GM18519 (cell line): Measurements from ENCODE around the gene DHRS3.

Experiments used
- ATAC-seq: cut with Tn5 transposase; IDR thresholded peaks from one replicate; pipeline ENCODE4 v1.9.1; 2021; ENCODE audit warnings: mild to moderate bottlenecking, moderate library complexity; ENCODE audit not compliant: unreplicated experiment, low FRiP score

The DHRS3 gene

DNA sequence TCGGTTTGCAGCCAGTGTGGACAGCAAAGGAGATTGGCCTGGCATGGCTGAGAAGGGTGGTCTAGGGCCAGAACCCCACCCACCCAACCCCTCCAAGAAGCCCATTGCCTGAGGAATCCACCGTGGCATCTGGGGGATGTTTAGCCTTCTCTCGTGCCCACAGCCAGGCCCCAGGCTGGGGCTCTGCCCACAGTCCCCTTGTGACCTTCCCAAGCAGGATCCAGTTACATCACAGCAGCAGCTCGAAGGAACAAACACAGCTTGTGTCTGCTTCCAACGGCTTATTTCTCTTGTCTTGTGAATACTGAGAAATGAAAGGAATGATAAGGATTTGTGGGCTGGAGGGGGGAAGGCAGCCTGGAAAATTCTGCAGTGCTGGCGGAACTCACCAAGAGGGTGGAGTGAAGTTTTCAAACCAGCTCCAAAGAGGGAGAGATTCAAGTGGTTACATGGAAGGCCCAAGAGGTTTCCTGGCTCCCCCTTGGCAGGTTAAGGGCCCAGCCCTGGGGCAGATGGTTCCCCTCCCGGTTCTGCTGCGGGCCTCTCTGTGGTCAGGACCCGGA lies 61.6 kb downstream of the DHRS3 start:
- ATAC-seq = no peak

DNA sequence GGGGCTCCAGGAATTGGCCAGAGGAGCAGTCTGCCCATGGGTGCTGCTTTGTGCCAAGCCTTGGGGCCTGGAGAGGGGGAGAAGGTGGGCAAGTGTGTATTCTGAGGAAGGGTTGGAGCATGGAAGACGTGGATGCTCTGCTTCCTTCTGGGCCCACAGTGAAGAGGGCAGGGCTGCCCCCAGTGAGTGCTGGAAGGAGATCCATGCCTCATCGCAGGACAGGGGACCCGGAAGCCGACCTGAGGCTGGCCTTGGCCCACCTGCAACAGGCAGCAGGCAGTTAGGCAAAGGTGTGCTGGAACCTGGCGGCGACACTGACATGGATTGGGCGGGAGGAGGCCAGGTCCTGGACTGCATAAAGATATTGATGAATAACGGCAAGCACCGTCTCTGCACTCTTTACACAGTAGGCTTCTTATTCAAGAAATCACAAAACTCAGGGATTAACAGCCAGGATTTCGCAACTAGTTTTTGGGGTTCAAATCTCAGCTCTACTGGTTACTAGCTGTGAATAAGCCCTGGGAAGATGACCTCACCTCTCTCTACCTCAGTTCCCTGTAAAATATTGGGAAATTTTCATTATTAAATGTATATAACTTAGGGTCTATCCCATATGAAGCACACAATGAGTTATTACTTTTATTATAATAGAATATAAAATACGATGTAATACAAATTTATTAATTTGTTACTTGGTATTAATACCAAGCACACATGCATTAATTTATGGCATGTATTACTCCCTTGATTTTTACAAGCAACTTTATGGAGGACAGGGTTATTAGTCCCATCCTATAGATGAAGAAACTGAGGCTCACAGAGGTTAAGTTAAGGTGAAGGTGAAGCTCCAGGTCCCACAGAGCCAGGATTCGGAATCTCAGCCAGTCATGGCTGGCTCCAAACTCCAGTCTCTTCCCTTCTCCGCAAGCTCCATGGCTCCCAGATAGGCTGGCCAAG lies 62.3 kb downstream of the DHRS3 start:
- ATAC-seq = no peak

DNA sequence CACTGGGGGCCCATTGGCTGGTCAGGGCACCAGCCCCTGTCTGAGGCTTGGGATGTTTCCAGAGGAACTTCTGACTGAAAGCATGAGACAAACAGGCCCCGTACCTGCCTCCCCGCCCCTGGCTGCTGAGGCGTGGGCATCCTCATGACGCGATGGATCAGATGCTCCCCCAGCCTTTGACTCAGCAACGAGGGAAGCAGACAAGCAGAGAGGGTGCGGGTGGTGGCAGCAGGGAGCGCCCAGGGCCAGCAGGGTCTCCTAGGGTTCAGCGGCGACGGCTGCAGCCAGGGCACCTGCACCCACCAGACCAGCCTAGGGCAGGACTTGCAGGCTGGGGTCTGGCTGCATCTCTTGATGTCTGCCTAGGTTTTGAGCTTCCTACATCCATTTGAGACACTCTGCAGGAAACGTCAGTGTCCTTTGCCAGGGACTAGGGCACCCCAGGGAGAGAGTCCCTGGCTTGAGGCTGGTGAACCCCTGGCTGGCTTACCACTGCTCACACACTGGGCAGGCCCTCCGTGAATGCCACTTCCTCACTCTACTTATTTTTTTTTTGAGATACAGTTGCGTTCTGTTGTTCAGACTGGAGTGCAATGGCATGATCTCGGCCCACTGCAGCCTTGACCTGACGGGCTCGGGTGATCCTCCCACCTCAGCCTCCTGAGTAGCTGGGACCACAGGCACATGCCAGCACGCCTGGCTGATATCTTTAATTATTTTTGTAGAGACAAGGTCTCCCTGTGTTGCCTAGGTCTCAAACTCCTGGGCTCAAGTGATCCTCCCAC lies 63.3 kb downstream of the DHRS3 start:
- no peak for ATAC-seq

DNA sequence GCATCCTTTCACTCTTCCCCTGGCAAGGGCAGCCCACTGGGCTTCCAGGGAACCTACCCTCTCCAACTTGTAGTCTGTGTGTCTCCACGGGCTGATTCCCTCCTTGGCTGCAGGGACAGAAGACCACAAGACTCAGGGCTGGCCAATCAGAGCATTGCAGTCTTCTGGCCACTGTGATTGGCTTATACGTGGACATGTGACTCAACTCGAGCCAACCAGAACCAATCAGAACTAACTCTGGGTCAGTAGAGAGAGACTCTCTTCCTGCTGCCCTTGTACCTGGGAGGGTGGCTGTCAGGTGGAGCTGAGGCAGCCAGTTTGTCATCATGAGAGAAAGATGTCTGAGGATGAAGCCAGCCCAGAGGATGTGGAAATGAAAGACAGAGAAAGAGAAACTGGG lies 64.0 kb downstream of the DHRS3 start:
- ATAC-seq = no peak

DNA sequence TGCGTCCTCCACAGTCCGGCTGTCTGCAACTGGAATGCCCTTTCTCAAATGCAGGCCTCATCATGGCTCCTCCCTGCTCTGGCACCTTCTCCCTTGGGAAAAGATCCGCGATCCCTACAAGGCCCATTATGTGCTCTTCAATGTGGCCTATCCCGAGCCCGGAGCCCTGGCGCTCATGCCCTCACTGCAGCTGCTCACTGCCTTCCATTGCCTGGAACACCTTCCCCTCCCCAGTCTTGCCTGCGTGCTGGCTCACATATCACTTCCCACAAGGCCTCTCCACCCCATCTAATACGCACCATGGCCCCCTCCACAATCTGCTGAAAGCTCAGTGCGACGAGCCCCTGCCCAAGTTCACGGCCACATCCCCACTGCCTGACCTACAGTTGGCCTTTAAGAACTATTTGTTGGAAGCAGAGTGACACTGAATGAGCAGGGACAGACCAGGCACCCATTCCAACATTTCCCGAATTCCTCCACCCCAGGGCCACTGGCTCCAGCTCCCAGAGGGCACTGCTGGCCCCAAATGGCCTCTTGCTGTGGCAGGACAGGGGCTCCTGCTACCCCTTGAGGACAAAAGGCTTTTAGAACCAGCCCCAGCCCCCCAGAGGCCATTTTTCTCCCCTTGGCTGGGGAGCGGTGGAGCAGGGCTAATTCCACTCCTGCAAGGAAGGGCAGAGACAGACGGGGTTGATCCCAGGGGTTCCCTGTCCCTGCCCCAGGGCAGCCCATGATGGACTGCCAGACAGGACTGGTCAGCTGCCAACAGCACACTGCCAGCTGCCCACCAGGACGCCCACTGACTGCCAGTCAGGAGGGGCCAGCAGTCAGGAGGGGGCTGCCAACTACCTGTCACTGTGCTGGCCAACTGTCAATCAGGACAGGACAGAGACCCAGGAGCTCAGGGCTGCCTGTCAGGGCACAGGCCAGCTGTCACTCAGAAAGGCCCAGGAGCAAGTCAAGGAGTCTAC lies 64.8 kb downstream of the DHRS3 start:
- ATAC-seq = no peak

DNA sequence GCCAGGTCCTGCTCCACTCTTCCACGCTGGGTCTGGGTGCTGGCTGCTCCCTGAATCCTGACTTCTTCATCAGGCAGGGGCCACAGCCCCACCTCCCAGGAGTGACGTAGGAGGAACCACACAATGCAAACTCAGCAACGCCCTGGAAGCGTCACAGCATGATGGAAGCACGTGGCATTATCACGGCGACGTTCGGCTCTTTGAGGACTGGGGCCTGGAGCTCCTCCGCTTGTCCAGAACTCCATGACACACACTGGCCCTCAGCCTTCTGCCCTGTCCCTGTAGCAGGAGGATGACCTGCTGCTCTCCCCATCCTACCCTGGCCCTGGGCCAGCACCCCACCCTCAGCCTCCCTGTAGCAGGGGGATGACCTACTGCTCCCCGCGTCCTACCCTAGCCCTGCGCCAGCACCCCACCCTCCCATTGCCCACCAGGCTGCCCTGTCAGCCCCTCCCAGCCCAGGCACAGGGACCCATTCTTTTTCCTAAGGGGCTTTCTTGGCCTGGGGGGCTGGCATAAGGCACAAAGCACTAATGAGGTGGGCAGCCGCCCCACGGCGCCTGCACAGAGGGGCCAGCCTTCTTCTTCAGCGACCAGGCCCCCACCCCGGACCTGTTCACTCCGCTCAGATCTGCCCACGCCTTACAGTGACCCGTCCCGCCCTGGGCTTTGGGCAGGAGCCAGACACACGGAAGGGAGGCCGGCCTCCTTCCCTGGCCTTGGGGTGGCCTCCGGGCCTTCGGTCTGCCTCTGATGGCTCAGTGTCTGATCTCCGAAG lies 65.7 kb downstream of the DHRS3 start:
- ATAC-seq = no peak

DNA sequence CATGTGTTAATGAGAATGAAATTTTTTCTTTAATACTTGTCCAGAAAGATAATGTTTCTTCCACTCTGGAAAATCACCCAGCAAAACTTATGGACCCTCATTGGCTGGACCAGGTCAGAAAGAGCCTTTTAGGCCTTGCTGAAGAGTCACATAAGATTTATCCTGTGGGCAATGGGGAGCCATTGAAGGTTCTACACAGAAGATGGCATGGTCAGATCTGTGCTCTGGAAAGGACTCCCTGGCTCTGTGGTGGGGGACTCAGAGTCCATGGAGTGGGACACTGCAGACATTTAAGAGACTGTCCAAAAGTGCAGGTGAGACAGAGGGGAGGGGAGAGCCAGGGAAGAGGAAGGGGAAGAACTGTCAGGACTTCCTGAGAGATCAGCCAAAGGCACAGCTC lies 66.4 kb downstream of the DHRS3 start:
- no peak for ATAC-seq

DNA sequence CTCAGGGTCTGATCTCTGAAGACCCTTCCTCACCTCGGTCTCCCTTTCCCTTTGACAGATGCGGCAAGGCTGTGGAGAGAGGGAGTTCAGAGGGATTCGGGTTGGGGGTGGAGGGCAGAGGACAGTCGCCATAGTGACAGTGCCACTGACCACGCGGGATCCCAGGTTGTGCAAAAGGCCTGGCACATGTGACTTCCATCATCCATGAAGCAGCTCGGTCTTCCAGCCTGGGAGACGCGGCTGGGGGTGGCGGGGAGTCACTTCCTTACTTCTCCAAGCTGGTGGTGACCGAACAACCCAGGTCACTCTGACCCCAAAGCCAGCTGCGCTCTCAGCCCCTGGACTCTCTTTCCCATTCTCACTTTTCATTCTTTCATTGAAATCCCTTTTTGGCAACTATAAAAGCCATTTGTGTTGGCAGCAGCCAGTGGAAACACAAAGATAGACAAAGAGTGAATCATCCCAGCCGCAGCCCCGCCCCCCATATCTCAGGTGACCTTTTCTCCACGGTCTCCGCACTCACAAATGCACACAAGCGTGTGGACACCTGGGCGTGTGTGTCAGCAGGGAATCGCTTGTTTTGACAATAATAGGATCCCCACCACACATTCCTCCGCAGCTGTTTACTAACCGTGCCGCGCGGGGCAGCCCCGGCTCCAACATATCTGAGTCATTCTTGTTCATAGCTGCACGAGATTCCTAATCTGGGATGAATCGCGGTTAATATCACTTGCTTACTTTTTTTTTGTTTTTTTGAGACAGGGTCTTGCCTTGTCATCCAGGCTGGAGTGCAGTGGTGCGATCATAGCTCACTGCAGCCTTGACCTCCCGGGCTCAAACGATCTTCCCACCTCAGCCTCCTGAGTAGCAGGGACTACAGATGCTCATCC lies 68.3 kb downstream of the DHRS3 start:
- ATAC-seq = no peak

DNA sequence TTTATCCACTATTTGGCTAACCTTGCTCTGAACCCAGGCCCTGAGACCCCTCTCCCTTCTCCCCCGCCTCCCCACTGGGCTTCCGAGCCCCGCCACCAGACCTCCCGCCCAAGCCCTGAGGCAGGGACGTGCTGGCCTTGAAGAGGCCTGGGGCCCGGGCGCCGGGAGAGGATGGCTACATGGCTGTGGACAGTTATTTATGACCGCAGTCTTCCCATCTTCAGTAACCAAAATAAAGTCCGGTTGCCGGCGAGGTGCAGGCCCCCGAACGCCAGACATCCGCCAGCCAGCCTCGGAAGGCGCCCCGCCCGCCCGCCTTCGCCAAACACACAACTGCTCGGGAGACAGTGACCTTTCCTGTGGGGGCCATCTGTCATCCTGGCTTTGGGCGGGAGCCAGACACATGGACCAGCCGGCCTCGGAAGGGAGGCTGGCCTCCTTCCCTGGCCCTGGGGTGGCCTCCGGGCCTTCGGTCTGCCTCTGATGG lies 69.0 kb downstream of the DHRS3 start:
- no peak for ATAC-seq

DNA sequence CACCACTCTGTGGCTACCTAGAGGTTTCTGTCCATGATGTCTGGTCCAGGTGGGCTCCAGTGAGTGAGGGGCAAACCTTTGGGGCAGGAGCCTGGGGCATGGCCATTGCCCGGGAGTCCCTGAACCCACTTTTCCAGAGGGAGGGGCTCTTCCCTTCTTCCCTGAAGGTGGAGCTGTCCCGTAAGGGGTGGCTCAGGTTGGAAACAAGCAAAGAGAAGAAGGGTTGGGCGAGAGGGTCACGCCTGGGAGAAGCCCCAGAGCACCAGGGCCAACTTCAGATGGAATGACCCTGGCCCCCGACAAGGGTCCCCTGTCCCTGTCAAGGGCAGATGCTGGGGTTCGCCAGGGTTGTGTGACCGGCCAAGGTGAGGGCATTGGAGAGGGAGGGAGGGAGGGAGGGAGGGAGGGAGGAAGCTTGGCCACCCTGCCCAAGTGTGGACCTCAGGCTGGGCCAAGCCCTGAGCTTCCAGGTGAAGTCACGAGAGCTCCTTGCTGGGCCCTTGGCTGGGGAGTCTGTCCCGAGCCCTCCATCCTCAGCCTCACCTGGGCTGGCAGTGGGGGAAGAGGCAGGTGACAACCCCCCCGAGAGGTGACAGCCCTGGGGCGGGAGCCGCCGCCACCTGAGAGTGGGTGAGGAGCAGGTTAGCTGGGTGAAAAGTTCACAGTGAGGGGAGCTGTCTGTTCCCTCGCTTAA lies 69.6 kb downstream of the DHRS3 start:
- no peak for ATAC-seq

DNA sequence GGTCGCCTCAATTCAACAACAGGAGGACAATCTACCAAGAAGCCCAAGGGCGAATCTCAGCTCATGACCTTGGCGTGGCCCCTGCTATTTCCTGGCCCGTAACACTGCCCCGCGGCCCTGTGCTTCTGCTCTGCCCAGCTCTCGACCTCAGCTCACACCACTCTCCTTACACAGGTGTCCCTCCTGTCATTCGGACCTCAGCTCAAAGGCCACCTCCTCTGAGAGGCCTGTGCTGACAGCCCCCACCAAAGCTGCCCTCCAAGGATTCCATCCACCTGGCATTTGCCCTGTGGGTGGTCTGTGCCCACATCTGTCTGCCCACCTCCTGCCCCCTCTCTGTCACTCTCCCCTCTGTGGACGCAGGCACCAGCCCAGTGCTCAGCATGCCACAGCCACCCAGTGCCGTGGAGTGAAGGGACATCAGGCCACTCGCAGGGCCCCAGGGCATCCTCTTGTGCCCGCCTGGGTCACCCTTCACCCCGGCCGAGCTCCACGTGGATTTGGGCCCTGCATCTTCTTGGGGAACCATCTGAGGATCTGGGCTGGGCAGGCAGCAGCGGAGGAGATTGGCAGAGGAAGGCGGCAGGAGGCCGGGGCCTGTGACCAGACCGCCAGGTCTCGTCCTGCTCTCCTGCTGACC lies 70.3 kb downstream of the DHRS3 start:
- no peak for ATAC-seq

DNA sequence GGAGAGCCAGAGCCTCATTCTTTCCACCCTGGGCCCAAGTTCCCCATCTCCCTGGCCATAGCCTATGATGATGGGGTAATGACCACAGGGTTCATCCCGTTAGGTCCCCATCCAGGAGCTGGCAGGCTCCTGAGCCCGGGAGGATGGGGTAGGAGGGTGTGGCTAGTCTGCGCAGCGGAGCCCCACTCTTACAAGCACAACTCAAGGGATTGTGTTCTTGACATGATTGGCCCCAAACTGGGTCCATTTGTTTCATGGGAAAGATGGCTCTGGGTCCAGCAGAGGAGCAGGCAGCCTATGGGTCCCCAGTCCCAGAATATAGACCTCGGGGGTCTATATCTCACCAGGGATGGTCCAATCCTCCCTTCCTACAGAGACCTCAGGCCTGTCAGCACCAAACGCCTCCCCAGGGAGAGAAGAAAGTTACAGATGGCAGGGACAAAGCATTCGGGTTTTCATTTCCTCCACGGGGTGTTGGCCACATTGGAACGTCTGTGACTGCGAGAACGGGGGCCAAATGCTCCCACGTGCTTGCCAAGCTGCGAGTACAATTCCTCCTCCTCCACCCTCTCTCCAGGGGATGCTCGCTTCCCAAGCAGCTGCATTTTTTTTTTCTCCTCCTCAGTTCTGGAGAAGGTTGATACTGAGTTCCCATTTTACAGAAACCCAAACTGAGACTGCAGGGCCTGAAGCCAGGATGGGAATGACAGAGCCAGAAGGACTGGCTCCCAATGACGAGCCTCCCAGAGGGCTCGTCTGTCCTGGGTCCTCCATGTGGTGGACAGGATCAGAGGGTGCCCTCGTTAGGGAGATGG lies 71.0 kb downstream of the DHRS3 start:
- ATAC-seq = no peak

DNA sequence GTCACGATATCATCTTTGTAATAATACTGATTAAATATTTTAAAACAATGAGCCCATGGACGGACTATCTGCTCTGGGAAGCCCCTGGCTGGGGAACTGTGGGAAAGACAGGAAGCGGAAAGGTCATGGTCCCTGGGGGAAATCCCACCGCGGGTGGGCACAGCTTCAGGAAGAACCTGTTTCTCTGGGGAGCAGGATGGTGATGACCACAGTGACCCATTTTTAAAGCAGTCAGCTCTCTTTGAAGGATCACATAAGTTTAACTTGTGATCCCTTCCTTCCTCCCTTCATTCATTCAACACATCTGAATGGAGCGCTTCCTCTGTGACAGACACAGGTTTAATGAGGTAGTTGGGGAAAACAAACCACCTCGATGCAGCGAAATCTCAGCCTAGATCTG lies 73.0 kb downstream of the DHRS3 start:
- no peak for ATAC-seq

DNA sequence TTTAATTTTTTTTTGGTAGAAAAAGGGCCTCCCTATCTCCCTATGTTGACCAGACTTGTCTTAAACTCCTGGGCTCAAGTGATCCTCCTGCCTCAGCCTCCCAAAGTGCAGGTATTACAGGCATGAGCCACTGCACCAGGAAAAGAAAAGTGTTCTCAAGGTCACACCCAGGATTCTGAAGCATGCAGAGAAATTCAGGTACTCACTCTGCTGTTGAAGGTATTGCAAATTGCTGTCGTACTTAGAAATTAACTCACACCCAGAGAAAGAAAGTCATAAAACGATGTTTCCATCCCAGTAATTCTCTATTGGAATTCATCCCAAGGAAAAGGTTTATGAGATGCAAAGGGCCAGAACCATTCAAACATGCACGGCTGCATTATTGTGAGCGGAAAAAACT lies 73.7 kb downstream of the DHRS3 start:
- ATAC-seq = no peak

DNA sequence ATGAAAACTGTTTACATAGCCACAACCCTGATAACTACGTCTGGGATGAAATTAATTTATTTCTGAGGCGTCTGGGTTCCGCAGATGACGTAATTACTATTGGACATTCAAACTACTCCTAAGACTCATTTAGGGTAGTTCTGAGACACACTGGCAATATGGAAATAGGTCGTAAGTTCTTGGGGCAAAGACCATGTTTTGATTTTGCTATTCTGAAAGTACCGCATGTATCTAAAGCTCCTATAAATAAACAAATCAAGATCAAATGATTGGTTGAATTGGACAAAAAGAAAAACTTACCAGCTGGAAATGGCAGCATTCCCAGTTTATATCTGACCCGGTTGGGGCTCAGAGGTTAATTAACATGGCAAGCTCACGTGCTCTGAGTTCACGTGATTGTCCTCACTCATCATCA lies 74.3 kb downstream of the DHRS3 start:
- ATAC-seq = no peak
